ENCODE results near the gene COL4A2. TPM values are rescaled to one million over a fixed set of nuclear protein-coding genes. Genes with fewer than 3 reads are reported as not detected.

Gene COL4A2
- total and polyA plus RNA-seq, 2 donors (not counting 1 experiment from before 2014, with no cell fraction given) = 0.17 TPM; not detected in 1

- no peak overlapping the region for H3K27ac ChIP-seq (ENCODE audit: low read length in 2 of 2)
- no peak overlapping the region for H2AFZ ChIP-seq (ENCODE audit: insufficient read depth, low read depth, low read length, poor library complexity, severe bottlenecking)
- DNase-seq (no peak), ATAC-seq (ENCODE audit: low read depth) (no peak)
- H3K4me2 ChIP-seq (replicated peaks; ENCODE audit: low read depth, low read length, poor library complexity, severe bottlenecking) = no peak overlapping the region
- peaks cover 1 to 10% (median 3%) of the 10 kb centered on the region in 3 donors for H3K9me3 ChIP-seq (ENCODE audit: control extremely low read depth in 1 of 3, control insufficient read depth in 2 of 3, insufficient read depth in 1 of 3, low read length in 2 of 3)
- H3K36me3 ChIP-seq (replicated peaks in 1 of 2; ENCODE audit: control extremely low read depth in 1 of 2, control insufficient read depth in 1 of 2, extremely low read depth in 1 of 2, insufficient read depth in 2 of 2, low read length in 1 of 2) = no peaks in the 10 kb centered on the region
- intact Hi-C loops (cut with micrococcal nuclease) = no loop called here
- Mint-ChIP-seq H3K4me1 (no peaks in the 10 kb centered on the region), H3K27me3 (peaks cover 10% of the 10 kb centered on the region), H3K4me3 (no peak overlapping the region), H3K27ac (no peak overlapping the region), H3K9me3 (ENCODE audit: insufficient read depth) (peaks cover 10% of the 10 kb centered on the region)
- TF ChIP-seq, protein P1, sequence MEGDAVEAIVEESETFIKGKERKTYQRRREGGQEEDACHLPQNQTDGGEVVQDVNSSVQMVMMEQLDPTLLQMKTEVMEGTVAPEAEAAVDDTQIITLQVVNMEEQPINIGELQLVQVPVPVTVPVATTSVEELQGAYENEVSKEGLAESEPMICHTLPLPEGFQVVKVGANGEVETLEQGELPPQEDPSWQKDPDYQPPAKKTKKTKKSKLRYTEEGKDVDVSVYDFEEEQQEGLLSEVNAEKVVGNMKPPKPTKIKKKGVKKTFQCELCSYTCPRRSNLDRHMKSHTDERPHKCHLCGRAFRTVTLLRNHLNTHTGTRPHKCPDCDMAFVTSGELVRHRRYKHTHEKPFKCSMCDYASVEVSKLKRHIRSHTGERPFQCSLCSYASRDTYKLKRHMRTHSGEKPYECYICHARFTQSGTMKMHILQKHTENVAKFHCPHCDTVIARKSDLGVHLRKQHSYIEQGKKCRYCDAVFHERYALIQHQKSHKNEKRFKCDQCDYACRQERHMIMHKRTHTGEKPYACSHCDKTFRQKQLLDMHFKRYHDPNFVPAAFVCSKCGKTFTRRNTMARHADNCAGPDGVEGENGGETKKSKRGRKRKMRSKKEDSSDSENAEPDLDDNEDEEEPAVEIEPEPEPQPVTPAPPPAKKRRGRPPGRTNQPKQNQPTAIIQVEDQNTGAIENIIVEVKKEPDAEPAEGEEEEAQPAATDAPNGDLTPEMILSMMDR (IDR thresholded peaks at IDR 0.05) = no peak
- no peak for TF ChIP-seq EZH2 (IDR thresholded peaks at IDR 0.05; ENCODE audit: borderline replicate concordance, insufficient read depth, low read depth, low read length, poor library complexity, severe bottlenecking)
- H3K27me3 ChIP-seq (replicated peaks in 1 of 4; ENCODE audit: control extremely low read depth in 1 of 4, control insufficient read depth in 3 of 4, insufficient read depth in 4 of 4, low read length in 3 of 4) = peaks cover 0 to 4% (median 0%) of the 10 kb centered on the region in 4 experiments
- no peak overlapping the region for H3K4me3 ChIP-seq (ENCODE audit: control extremely low read depth in 1 of 5, extremely low read depth in 1 of 5, insufficient read depth in 1 of 5, low read depth in 2 of 5, low read length in 4 of 5)
- no peaks in the 10 kb centered on the region for H3K79me2 ChIP-seq (ENCODE audit: control insufficient read depth, insufficient read depth, low read length)
- H3K4me1 ChIP-seq (ENCODE audit: control insufficient read depth in 2 of 2, insufficient read depth in 2 of 2, low read length in 2 of 2) = no peaks in the 10 kb centered on the region
- CTCF ChIA-PET = no interaction called here
- POLR2A ChIA-PET = no interaction called here
- 98% methylated on average over 5 of the region's 10 CpGs for WGBS (ENCODE audit: insufficient coverage)
- no peak overlapping the region for H3K9ac ChIP-seq (ENCODE audit: low read length)
- no peaks in the 10 kb centered on the region for H4K20me1 ChIP-seq (ENCODE audit: control insufficient read depth, insufficient read depth, low read length, poor library complexity, severe bottlenecking)
These were observed 192.7 kb downstream of the COL4A2 start for GRCh38 chr13:110499621-110500281.

GRCh38 chr13:110500341-110500740 lies 193.3 kb downstream of the COL4A2 start:
- H3K9ac ChIP-seq (ENCODE audit: low read length) = no peak overlapping the region
- no peak for DNase-seq
- Mint-ChIP-seq H3K27ac (no peak overlapping the region), H3K27me3 (peaks cover 10% of the 10 kb centered on the region), H3K4me3 (no peak overlapping the region), H3K9me3 (ENCODE audit: insufficient read depth) (peaks cover 10% of the 10 kb centered on the region), H3K4me1 (no peaks in the 10 kb centered on the region)
- peaks cover 1 to 10% (median 3%) of the 10 kb centered on the region in 3 donors for H3K9me3 ChIP-seq (ENCODE audit: control extremely low read depth in 1 of 3, control insufficient read depth in 2 of 3, insufficient read depth in 1 of 3, low read length in 2 of 3)
- no peaks in the 10 kb centered on the region for H3K79me2 ChIP-seq (ENCODE audit: control insufficient read depth, insufficient read depth, low read length)
- H3K27me3 ChIP-seq (replicated peaks in 1 of 4; ENCODE audit: control extremely low read depth in 1 of 4, control insufficient read depth in 3 of 4, insufficient read depth in 4 of 4, low read length in 3 of 4) = peaks cover 0 to 4% (median 0%) of the 10 kb centered on the region in 4 experiments
- 100% methylated on average over 1 of the region's 3 CpGs for WGBS (ENCODE audit: insufficient coverage)
- no peak overlapping the region for H2AFZ ChIP-seq (ENCODE audit: insufficient read depth, low read depth, low read length, poor library complexity, severe bottlenecking)
- H3K4me3 ChIP-seq (ENCODE audit: control extremely low read depth in 1 of 5, extremely low read depth in 1 of 5, insufficient read depth in 1 of 5, low read depth in 2 of 5, low read length in 4 of 5) = no peak overlapping the region
- H3K36me3 ChIP-seq (replicated peaks in 1 of 2; ENCODE audit: control extremely low read depth in 1 of 2, control insufficient read depth in 1 of 2, extremely low read depth in 1 of 2, insufficient read depth in 2 of 2, low read length in 1 of 2) = no peaks in the 10 kb centered on the region
- intact Hi-C loops (cut with micrococcal nuclease) = no loop called here
- H4K20me1 ChIP-seq (ENCODE audit: control insufficient read depth, insufficient read depth, low read length, poor library complexity, severe bottlenecking) = no peaks in the 10 kb centered on the region
- POLR2A ChIA-PET = no interaction called here
- CTCF ChIA-PET = no interaction called here
- no peak overlapping the region for H3K27ac ChIP-seq (ENCODE audit: low read length in 2 of 2)
- H3K4me2 ChIP-seq (replicated peaks; ENCODE audit: low read depth, low read length, poor library complexity, severe bottlenecking) = no peak overlapping the region
- ATAC-seq (ENCODE audit: low read depth) = no peak
- no peaks in the 10 kb centered on the region for H3K4me1 ChIP-seq (ENCODE audit: control insufficient read depth in 2 of 2, insufficient read depth in 2 of 2, low read length in 2 of 2)
- TF ChIP-seq, protein P1 (IDR thresholded peaks at IDR 0.05) = no peak
- TF ChIP-seq EZH2 (IDR thresholded peaks at IDR 0.05; ENCODE audit: borderline replicate concordance, insufficient read depth, low read depth, low read length, poor library complexity, severe bottlenecking) = no peak

Measured in B cell (primary cell).